Body of pancreas (tissue), 4 donors: ENCODE measurements around the gene KIF2C. TPM values are rescaled to one million over a fixed set of nuclear protein-coding genes. Genes with fewer than 3 reads are reported as not detected.

ENCODE experiments used
- ATAC-seq: fragments of 150-250 bp; one replicate; pipeline ENCODE4 v1.9.1; 2016
- DNase-seq, 4 donors: peaks; one replicate each; pipeline ENCODE4 v3.0.0-alpha.2; 2019
- H3K27ac ChIP-seq, 4 donors: fragments of 200-600 bp; sonication (generic); 1 replicate in 3 of 4; 2 replicates in 1 of 4; pipeline versions ENCODE4 v1.5.1 to v1.6.1; 2016 to 2019; ENCODE audit warnings: mild to moderate bottlenecking in 1 of 4, mixed read lengths in 1 of 4, moderate library complexity in 1 of 4
- H3K27me3 ChIP-seq, 2 donors: fragments of 200-600 bp; sonication (generic); one replicate each; pipeline ENCODE4 v1.6.0; 2016; ENCODE audit warnings: mild to moderate bottlenecking in 1 of 2
- H3K36me3 ChIP-seq, 2 donors: fragments of 200-600 bp; sonication (generic); replicated peaks in 1 of 2; 2 replicates each; pipeline ENCODE4 v1.5.1; 2016; ENCODE audit warnings: low read depth in 2 of 2; ENCODE audit not compliant: insufficient read depth in 1 of 2
- H3K4me1 ChIP-seq: fragments of 200-600 bp; sonication (generic); one replicate; pipeline ENCODE4 v1.6.0; 2016
- H3K4me3 ChIP-seq, 2 donors: fragments of 200-600 bp; sonication (generic); 1 replicate in 1 of 2; 2 replicates in 1 of 2; pipeline ENCODE4 v1.5.1; 2016 to 2019
- H3K9me3 ChIP-seq, 3 donors: fragments of 200-600 bp; sonication (generic); 1 replicate in 2 of 3; 2 replicates in 1 of 3; pipeline ENCODE4 v1.5.1; 2016
- POLR2A ChIP-seq, 3 donors: fragments of 450-650 bp; IDR thresholded peaks; one replicate each; pipeline ENCODE4 v1.6.1; 2016; ENCODE audit warnings: antibody characterized with exemption in 3 of 3, mild to moderate bottlenecking in 2 of 3
- WGBS, 2 donors: methylation state at CpG; one replicate each; pipeline ENCODE4 v1.1.5; 2017; 5-methylcytosine and 5-hydroxymethylcytosine counted together
- intact Hi-C: fragments of 100-400 bp; cut with DNase I; formaldehyde crosslinking; loops from one replicate; pipeline ENCODE4 v1.15.1; 2023
- total RNA-seq, 2 donors: library from RNA; depleted of rRNA; stranded (reverse); fragments of >200 nt; gene quantifications; one replicate each; pipeline ENCODE4 v1.1.0, GENCODE V29; 2016
- TF ChIP-seq, protein P1 (sequence below), 7 experiments: fragments of 450-650 bp in 4 of 7; fragments of 200-600 bp in 3 of 7; sonication (generic) in 3 of 7; IDR thresholded peaks; one replicate each; pipeline ENCODE4 v1.5.1; 2016 to 2019; ENCODE audit warnings: antibody characterized with exemption in 7 of 7

The KIF2C gene
- total RNA-seq, 2 donors from 2014 or later: not detected

DNA sequence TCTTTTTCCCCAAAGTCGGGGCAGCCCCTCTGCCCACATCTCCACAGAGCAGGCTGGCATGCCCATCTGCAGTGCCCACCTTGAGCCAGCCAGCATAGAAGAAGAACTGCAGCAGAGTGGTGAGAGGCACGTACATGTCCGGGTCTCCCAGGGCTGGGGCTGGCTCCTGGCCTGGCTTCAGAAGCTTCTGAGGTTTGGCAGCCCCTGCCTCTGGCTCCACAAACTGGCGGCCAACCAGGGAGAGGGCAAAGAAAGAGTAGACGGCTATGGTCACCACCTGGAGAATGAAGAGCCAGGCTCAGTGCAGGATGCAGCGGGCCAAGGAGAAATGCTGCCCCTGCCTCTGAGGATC lies 45.4 kb downstream of the KIF2C start:
- H3K27me3 ChIP-seq: no peaks in the 10 kb centered on the region
- no peak for ATAC-seq
- 84 to 89% methylated on average over 5 to 6 of the region's 6 CpGs for WGBS, 2 donors
- no peak overlapping the region for H3K27ac ChIP-seq
- peaks cover 0 to 3% of the 10 kb centered on the region in 2 donors for H3K36me3 ChIP-seq
- no peaks in the 10 kb centered on the region for H3K9me3 ChIP-seq
- no peak overlapping the region for H3K4me3 ChIP-seq
- no peak for TF ChIP-seq POLR2A (IDR thresholded peaks at IDR 0.05)
- TF ChIP-seq, protein P1, sequence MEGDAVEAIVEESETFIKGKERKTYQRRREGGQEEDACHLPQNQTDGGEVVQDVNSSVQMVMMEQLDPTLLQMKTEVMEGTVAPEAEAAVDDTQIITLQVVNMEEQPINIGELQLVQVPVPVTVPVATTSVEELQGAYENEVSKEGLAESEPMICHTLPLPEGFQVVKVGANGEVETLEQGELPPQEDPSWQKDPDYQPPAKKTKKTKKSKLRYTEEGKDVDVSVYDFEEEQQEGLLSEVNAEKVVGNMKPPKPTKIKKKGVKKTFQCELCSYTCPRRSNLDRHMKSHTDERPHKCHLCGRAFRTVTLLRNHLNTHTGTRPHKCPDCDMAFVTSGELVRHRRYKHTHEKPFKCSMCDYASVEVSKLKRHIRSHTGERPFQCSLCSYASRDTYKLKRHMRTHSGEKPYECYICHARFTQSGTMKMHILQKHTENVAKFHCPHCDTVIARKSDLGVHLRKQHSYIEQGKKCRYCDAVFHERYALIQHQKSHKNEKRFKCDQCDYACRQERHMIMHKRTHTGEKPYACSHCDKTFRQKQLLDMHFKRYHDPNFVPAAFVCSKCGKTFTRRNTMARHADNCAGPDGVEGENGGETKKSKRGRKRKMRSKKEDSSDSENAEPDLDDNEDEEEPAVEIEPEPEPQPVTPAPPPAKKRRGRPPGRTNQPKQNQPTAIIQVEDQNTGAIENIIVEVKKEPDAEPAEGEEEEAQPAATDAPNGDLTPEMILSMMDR (IDR thresholded peaks at IDR 0.05): no peak
- peaks cover 31% of the 10 kb centered on the region for H3K4me1 ChIP-seq
- DNase-seq: no peak
- intact Hi-C loops: no loop called here

DNA sequence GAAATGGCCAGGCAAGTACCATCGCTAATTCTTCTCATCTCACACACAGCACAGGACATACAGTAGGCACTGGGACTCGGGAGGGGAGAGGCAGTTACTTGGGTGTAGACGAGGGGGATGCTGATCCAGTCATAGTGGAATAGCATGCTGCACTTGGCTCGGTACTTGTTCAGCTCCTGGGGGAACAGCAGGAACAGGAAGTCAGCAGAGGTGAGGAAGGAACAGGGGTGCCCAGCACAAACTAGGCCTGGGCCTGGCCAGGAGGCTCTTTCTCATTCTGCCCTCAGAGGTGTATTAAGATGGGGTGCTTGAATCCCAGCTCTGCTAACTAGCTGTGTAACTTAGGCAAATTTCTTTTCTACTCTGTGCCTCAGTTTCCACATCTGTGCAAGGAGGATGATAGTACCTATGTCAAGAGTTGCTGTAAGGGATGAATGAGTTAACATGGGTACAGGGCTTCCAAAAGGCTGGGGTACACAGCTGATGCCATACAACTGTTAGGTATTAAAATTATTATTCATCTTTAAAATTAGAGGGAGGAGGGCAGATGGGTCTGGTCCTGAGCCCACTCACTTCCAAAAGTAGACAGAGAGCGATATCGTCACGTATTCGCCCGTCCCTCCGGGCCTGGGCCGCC lies 46.0 kb downstream of the KIF2C start:
- DNase-seq (no peak), ATAC-seq (no peak)
- WGBS, 2 donors: 33 to 42% methylated on average over 11 of the region's 11 CpGs
- no peak overlapping the region for H3K4me3 ChIP-seq
- peak overlapping the region in 3 of 4 donors; percentile 64 to 75 (median 66) for H3K27ac ChIP-seq
- H3K36me3 ChIP-seq: peaks cover 0 to 3% of the 10 kb centered on the region in 2 donors
- TF ChIP-seq, protein P1 (IDR thresholded peaks at IDR 0.05): no peak
- TF ChIP-seq POLR2A (IDR thresholded peaks at IDR 0.05): no peak
- no peaks in the 10 kb centered on the region for H3K9me3 ChIP-seq
- H3K4me1 ChIP-seq: peaks cover 31% of the 10 kb centered on the region
- intact Hi-C loops: no loop called here
- no peaks in the 10 kb centered on the region for H3K27me3 ChIP-seq

- H3K9me3 ChIP-seq: no peaks in the 10 kb centered on the region
- peaks cover 34% of the 10 kb centered on the region for H3K4me1 ChIP-seq
- H3K4me3 ChIP-seq: no peak overlapping the region
- intact Hi-C loops: no loop called here
- WGBS, 2 donors: 7 to 22% methylated on average over 11 to 47 of the region's 49 CpGs
- H3K27me3 ChIP-seq: no peaks in the 10 kb centered on the region
- DNase-seq (peak; percentile 81 to 84 (median 82)), ATAC-seq (peak; percentile 88)
- TF ChIP-seq, protein P1 (IDR thresholded peaks at IDR 0.05): peak; percentile 96 to 99 (median 99)
- TF ChIP-seq POLR2A (IDR thresholded peaks at IDR 0.05): peak; percentile 9 to 62 (median 57)
- peaks cover 0 to 1% of the 10 kb centered on the region in 2 donors for H3K36me3 ChIP-seq
- peak overlapping the region; percentile 11 to 75 (median 65) for H3K27ac ChIP-seq
These were observed 46.7 kb downstream of the KIF2C start for GRCh38 chr1:44786138-44786840.

DNA sequence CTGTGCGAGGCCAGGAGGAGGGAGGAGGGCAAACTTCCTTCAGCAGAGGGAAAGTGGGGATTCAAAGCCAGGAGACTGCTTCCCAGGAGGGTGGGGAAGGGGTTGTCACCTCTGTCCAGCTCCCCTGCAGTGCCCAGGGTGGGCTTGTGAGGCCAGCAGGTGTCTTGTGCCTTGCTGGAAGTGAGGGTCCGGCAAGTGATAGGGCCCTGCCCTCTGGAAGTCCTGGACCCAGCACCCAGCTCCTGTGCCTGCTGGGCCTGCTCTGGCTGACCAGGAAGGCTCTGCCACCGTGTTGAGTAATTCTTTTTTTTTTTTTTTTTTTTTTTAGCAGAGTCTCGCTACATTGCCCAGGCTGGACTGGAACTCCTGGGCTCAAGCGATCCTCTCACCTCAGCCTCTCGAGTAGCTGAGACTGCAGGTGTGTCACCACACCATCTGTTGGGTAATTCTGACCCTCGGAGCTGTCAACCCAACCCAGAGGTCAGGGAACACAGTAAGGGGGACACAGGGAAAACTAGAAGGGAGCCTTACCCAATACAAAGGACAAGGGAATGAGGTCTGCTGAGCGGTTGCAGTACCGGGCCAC lies 47.3 kb downstream of the KIF2C start:
- Histone ChIP-seq H3K27ac (peak overlapping the region; percentile 11 to 75 (median 65)), H3K4me1 (peaks cover 38% of the 10 kb centered on the region)

More for the DNA sequence above, 47.3 kb downstream of the KIF2C start:
- Histone ChIP-seq H3K9me3 (no peaks in the 10 kb centered on the region), H3K4me3 (no peak overlapping the region), H3K36me3 (no peaks in the 10 kb centered on the region), H3K27me3 (no peaks in the 10 kb centered on the region)
- no peak for DNase-seq
- no peak for TF ChIP-seq POLR2A (IDR thresholded peaks at IDR 0.05)
- TF ChIP-seq, protein P1 (IDR thresholded peaks at IDR 0.05): no peak
- WGBS, 2 donors: 84 to 88% methylated on average over 8 of the region's 9 CpGs
- no peak for ATAC-seq
- intact Hi-C loops: no loop called here
